ENCODE data around the gene INHBB. TPM values are rescaled to one million over a fixed set of nuclear protein-coding genes. Genes with fewer than 3 reads are reported as not detected.
"Not testable (repeated sequence)": the region's sequence is repeated elsewhere in the genome, so short reads cannot be mapped to it uniquely, and the experiment has no call there.

The INHBB gene
- total and polyA plus RNA-seq, 5 donors: 1.4 to 2.5 (median 2.4) TPM

DNA sequence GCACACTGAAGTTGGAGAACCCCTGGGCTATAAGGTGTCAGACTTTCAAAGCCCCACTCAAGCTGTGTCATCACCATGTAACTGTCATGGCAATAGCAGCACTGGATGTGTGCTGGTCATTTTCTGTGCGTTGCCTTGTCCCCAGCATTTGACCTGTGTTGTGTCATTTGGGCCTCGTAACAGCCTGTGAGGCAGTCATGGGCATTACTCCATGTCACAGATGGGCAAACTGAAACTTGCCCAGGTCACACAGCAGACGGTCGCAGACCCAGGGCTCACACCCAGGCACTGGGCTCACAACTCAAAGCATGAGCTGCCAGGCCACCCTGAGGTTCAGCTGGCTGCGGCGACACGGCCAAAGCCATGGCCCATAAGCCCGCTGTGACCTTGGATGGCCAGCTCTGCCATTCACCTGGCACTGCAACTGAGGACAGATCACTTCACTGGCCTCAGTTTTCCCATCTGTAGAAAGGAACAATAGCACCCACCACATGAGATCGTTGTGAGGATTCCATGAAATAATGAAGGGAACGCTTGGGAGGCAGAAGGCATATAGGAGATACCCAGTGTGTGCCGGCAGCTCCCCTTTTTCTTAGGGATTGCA lies 36.7 kb downstream of the INHBB start:
- no peaks in the 10 kb centered on the region for H3K4me1 ChIP-seq (ENCODE audit: control insufficient read depth, insufficient read depth, low read length)
- no peaks in the 10 kb centered on the region for H3K27me3 ChIP-seq (ENCODE audit: control insufficient read depth, insufficient read depth)
- intact Hi-C loops (cut with DNase I): no loop called here
- no peak overlapping the region for H3K4me3 ChIP-seq (ENCODE audit: low read length)
- WGBS: 92% methylated on average over 11 of the region's 11 CpGs
- ATAC-seq: no peak
- peak in 1 of 3 donors; percentile 54 for DNase-seq
- no peaks in the 10 kb centered on the region for H3K9me3 ChIP-seq (ENCODE audit: control insufficient read depth, low read length)
- no peak overlapping the region for H3K27ac ChIP-seq (ENCODE audit: low read length)

DNA sequence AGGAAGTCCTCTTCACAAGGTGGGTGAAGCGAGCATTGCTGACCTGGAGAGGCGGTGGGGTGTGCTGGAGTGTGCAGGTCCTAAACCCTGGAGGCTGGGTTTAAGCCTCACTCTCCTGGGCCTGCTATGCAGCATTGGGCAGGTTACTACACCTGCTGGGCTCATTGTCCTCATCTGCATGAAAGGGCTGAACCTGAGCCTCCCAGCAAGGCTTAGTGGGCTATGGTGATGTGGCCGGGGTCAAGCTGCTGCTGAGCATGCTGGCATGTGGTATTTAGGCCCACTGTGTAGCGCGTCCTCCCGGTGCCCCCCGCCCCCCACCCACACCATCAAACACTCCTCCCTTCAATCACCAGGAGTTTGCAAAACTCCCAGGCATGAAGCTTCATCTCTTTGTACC lies 37.3 kb downstream of the INHBB start:
- DNase-seq (peak in 1 of 3 donors; percentile 12), ATAC-seq (no peak)
- intact Hi-C loops (cut with DNase I): no loop called here
- Histone ChIP-seq H3K4me3 (ENCODE audit: low read length) (no peak overlapping the region), H3K27ac (ENCODE audit: low read length) (no peak overlapping the region), H3K27me3 (ENCODE audit: control insufficient read depth, insufficient read depth) (no peaks in the 10 kb centered on the region), H3K9me3 (ENCODE audit: control insufficient read depth, low read length) (no peaks in the 10 kb centered on the region), H3K4me1 (ENCODE audit: control insufficient read depth, insufficient read depth, low read length) (no peaks in the 10 kb centered on the region)
- 83% methylated on average over 7 of the region's 7 CpGs for WGBS

DNA sequence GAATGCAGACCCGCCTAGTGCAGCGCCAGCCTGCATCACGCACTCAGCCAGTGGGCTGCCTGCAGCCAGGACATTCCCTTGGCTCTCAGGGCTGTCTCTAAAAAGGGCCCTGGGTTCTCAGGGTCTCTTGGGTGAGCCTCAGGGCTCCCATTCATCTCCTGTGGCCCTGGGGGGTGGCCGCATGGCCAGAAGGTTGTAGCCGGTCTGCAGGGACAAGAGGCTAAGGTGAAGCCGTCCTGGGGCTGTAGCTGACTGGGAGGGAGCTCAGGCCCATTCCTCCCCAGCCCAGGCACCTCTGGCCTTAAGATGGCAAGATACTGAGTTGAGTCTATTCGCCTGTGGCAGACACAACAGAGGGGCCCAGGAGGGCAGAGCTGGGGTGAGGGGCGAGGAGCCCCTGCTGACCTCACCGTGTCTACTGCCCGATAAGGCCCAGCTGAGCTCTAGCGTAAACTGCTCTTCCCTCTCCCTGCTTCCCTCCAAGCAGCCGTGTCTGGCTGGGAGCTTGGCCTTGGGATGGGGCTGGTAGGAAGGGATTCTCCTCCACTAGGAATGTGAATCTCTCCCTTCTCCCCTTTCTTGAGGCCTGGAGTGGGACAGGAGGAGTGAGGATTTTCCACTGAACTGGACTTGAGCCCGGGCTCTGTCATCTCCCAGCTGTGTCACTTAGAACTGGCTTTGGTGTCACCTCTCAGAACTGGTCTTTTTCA lies 37.9 kb downstream of the INHBB start:
- intact Hi-C loops (cut with DNase I): no loop called here

DNA sequence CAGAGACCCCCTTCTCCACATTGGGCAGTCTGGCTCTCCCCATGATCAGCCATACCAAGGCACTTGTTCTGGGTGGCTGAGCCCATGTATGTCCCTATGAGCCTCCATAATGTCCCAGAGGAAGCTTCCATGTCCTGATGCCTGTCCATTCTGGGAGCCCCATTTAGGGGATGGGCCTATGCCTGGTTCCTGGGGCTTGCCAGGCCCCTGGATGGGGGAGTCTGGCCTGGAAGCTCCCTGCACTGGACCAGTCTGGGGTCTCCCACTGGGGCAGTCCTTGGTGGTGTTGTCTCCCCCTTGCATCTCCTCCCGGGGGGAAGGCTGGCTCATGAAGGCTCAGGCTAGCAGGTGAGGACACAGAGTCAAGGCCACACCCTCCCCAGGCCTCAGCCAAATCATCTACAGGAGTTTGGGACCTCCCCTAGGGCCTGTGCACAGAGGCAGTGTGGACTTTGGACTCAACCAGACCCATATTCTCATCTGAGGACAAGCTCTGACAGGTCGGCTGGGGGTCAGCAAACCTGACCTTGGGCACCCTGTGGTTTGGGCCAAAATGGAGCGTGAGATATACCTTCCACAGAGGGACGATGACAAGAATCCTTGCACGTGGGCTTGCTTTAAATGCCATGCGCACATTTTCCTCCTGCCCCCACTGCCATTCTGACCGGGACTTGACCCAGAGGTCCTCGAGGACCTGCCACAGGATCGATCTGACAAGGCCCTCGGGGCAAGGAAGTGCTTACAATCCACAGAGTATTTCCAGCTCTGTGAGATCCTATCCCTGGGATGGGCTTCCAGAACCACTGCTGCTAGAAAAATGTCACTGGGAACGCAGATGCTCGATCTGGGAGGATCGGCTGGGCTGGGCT lies 38.8 kb downstream of the INHBB start:
- Histone ChIP-seq H3K4me3 (ENCODE audit: low read length) (no peak overlapping the region), H3K9me3 (ENCODE audit: control insufficient read depth, low read length) (no peaks in the 10 kb centered on the region), H3K27me3 (ENCODE audit: control insufficient read depth, insufficient read depth) (no peaks in the 10 kb centered on the region), H3K4me1 (ENCODE audit: control insufficient read depth, insufficient read depth, low read length) (no peaks in the 10 kb centered on the region), H3K27ac (ENCODE audit: low read length) (no peak overlapping the region)
- ATAC-seq (no peak), DNase-seq (peak in 1 of 3 donors; percentile 17)
- intact Hi-C loops (cut with DNase I): no loop called here
- 71% methylated on average over 13 of the region's 13 CpGs for WGBS

More for the DNA sequence above, 37.9 kb downstream of the INHBB start:
- no peaks in the 10 kb centered on the region for H3K4me1 ChIP-seq (ENCODE audit: control insufficient read depth, insufficient read depth, low read length)
- no peaks in the 10 kb centered on the region for H3K9me3 ChIP-seq (ENCODE audit: control insufficient read depth, low read length)
- DNase-seq (peak in 1 of 3 donors; percentile 28), ATAC-seq (peak in 1 of 2 donors; percentile 50)
- 75% methylated on average over 13 of the region's 13 CpGs for WGBS
- H3K27ac ChIP-seq (ENCODE audit: low read length): no peak overlapping the region
- no peaks in the 10 kb centered on the region for H3K27me3 ChIP-seq (ENCODE audit: control insufficient read depth, insufficient read depth)
- H3K4me3 ChIP-seq (ENCODE audit: low read length): no peak overlapping the region

DNA sequence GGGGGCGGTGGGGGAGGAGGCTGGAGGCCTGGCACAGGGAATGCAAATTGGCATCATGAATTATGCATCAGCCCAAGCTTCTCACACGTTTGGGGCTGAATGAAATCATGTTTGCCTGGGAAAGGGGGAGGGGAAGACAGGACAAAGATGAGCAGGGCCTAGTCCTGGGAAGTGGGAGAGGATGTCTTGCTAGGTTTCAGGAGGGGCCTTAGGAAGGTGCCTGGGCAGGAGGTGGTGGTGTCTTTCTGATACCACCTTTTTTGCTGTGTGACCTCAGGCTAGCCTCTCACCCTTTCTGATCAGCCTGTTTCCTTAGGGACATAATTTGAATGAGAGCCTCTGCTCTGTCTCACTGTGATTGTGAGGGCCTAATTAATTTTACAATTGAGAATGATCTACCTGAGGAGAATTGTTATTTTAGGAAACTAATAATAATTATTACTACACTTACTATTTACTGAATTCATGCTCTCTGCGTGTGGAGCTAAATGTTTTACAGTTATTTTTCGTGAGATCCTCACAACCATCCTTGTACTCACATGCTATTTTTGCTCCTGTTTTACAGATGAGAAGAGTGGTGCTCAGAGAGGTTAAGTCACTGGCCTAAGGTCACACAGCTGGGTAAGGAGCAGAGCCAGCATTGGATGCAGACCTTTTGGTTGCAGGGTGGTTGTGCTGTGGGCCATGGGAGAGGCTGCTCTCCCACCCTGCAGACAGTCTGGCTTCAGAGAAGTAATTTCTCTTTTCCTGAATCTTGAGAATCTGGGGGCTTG lies 39.6 kb downstream of the INHBB start:
- ATAC-seq: no peak
- no peaks in the 10 kb centered on the region for H3K27me3 ChIP-seq (ENCODE audit: control insufficient read depth, insufficient read depth)
- no peak overlapping the region for H3K27ac ChIP-seq (ENCODE audit: low read length)
- H3K4me3 ChIP-seq (ENCODE audit: low read length): no peak overlapping the region
- 72% methylated on average over 4 of the region's 4 CpGs for WGBS
- H3K9me3 ChIP-seq (ENCODE audit: control insufficient read depth, low read length): no peaks in the 10 kb centered on the region
- intact Hi-C loops (cut with DNase I): no loop called here
- no peaks in the 10 kb centered on the region for H3K4me1 ChIP-seq (ENCODE audit: control insufficient read depth, insufficient read depth, low read length)
- no peak for DNase-seq

DNA sequence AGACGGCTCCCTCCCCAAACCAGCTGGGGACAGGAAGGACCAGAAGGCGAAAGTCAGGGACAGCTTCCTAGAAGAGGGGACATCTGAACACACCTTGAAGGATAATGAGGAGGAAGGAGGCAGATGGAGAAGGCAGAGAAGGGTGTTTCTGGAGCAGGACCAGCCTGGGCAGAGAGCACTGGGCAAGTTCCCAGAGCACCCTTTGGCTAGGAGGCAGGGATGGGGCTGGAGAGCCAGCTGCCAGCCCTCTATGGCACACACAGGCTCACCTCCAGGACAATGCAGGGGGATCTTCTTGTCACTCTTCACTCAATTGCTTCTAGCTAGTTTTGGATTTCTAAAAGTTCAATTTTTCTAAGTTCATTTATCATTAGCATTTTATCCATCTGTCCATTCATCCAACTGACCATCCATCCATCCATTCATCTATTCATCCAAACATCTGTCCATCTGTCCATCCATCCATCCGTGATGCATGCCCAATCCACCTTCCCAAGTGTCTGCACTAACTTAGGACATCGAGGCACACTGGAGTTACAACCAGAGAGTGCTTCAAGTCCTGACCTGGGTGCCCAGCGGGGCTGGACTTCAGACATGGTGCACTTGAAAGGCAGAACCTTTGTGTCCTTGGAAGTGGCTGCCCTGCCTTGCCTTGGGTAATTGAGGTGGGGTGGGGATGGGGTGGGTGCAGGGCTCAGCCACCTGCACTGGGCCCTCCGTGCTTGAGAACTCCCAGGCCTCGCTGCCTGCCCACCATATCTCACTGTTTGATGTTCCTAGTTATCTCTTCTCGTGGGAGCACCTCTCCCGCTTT lies 42.5 kb downstream of the INHBB start:
- no peak overlapping the region for H3K27ac ChIP-seq (ENCODE audit: low read length)
- H3K9me3 ChIP-seq (ENCODE audit: control insufficient read depth, low read length): no peaks in the 10 kb centered on the region
- H3K4me3 ChIP-seq (ENCODE audit: low read length): no peak overlapping the region
- intact Hi-C loops (cut with DNase I): no loop called here
- WGBS: 72% methylated on average over 9 of the region's 9 CpGs
- DNase-seq: peak in 1 of 3 donors; percentile 35
- no peak for ATAC-seq
- no peaks in the 10 kb centered on the region for H3K27me3 ChIP-seq (ENCODE audit: control insufficient read depth, insufficient read depth)
- no peaks in the 10 kb centered on the region for H3K4me1 ChIP-seq (ENCODE audit: control insufficient read depth, insufficient read depth, low read length)

DNA sequence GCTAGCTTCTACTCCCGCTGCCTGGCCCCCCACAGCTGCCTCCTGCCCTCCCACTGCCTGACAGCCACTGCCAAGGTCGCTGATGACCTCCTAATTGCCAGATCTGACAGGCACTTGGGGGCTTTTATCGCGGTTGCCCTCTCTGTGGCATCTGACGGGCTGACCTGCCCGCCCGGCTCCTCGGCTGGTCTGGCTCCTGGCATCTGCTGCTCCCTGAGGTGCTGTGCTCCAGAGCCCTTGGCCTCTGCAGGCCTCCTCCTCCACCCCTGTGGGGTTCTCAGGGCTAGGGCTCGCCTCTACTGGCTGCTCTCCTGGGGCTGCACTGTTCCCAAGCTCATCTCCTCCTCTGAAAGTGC lies 43.1 kb downstream of the INHBB start:
- Histone ChIP-seq H3K27ac (ENCODE audit: low read length) (no peak overlapping the region), H3K4me3 (ENCODE audit: low read length) (no peak overlapping the region), H3K9me3 (ENCODE audit: control insufficient read depth, low read length) (no peaks in the 10 kb centered on the region), H3K4me1 (ENCODE audit: control insufficient read depth, insufficient read depth, low read length) (no peaks in the 10 kb centered on the region), H3K27me3 (ENCODE audit: control insufficient read depth, insufficient read depth) (no peaks in the 10 kb centered on the region)
- intact Hi-C loops (cut with DNase I): no loop called here
- peak in 1 of 2 donors; percentile 23 for ATAC-seq
- peak in 1 of 3 donors; percentile 39 for DNase-seq
- 42% methylated on average over 9 of the region's 9 CpGs for WGBS

DNA sequence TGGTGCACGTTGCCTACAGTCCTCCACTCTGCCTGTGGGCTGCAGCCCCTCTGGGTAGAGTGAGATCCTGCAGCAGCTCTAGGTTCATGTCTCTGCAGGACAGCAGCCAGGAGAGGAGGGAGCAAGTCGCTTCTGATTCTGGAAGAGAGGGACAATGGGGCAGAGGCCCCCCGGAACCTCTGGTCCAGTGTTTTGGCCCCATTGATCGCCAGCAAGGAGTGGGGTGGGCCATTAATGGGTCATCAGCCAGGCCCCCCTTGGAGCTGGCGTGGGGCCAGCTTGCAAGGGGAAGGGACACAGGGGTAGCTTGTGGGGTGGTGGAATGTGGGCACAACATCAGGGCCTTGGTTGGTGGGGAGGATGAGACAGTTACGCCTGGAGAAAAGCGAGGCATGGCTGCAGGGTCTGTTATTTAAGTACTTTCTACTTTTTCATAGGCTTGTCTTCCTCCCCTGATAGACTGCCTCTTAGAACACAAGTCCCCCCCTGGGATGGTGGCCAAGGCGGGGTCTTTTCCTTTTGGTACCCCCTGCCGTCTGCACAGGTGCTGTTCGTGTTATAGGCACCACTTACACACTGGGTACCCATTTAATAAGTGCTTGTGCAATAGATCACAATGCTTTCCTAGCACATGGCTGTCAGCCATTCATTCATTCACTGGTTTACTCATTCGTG lies 44.6 kb downstream of the INHBB start:
- ATAC-seq (no peak), DNase-seq (peak in 1 of 3 donors; percentile 51)
- Histone ChIP-seq H3K4me1 (ENCODE audit: control insufficient read depth, insufficient read depth, low read length) (no peaks in the 10 kb centered on the region), H3K4me3 (ENCODE audit: low read length) (no peak overlapping the region), H3K27me3 (ENCODE audit: control insufficient read depth, insufficient read depth) (no peaks in the 10 kb centered on the region), H3K27ac (ENCODE audit: low read length) (no peak overlapping the region), H3K9me3 (ENCODE audit: control insufficient read depth, low read length) (no peaks in the 10 kb centered on the region)
- intact Hi-C loops (cut with DNase I): no loop called here
- 86% methylated on average over 11 of the region's 11 CpGs for WGBS

DNA sequence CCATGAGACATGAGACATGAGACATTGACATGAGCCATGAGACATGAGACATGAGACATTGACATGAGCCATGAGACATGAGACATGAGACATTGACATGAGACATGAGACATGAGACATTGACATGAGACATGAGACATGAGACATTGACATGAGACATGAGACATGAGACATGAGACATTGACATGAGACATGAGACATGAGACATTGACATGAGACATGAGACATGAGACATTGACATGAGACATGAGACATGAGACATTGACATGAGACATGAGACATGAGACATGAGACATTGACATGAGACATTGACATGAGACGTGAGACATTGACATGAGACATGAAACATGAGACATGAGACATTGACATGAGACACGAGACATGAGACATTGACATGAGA lies 45.4 kb downstream of the INHBB start:
- H3K4me3 ChIP-seq (ENCODE audit: low read length); H3K27ac ChIP-seq (ENCODE audit: low read length); H3K9me3 ChIP-seq (ENCODE audit: control insufficient read depth, low read length); H3K4me1 ChIP-seq (ENCODE audit: control insufficient read depth, insufficient read depth, low read length); DNase-seq; H3K27me3 ChIP-seq (ENCODE audit: control insufficient read depth, insufficient read depth); ATAC-seq; intact Hi-C loops (cut with DNase I): not testable (repeated sequence)
- WGBS: 33% methylated on average over 2 of the region's 2 CpGs
